ENCODE measurements around the gene PLEKHG7. TPM values are rescaled to one million over a fixed set of nuclear protein-coding genes. Genes with fewer than 3 reads are reported as not detected.

PLEKHG7 gene
- total and polyA plus RNA-seq, 2 experiments from 2014 or later, result not detected

GRCh38 chr12:92701441-92701840 lies 1.3 kb upstream of the PLEKHG7 start:
- no peak overlapping the region for H3K9ac ChIP-seq
- WGBS, 2 experiments (ENCODE audit: low coverage in 1 of 2, low lambda C conversion rate in 2 of 2, missing lambda C conversion rate in 2 of 2), result 87 to 92% methylated on average over 1 of the region's 1 CpG
- TF ChIP-seq EZH2 (IDR thresholded peaks at IDR 0.05; ENCODE audit: insufficient read depth, poor library complexity, severe bottlenecking), result no peak
- no peak for TF ChIP-seq EZH2phosphoT487 (IDR thresholded peaks at IDR 0.05; ENCODE audit: insufficient read depth, low read depth)

GRCh38 chr12:92703786-92704185 lies 997 bp downstream of the PLEKHG7 start:
- H3K27ac ChIP-seq, result no peak overlapping the region
- in situ Hi-C loops (cut with MboI), result no loop called here
- WGBS, 2 experiments (ENCODE audit: low coverage in 1 of 2, low lambda C conversion rate in 2 of 2, missing lambda C conversion rate in 2 of 2), result 51 to 55% methylated on average over 4 of the region's 4 CpGs
- H3K4me1 ChIP-seq (ENCODE audit: insufficient read depth), result no peaks in the 10 kb centered on the region
- H3K79me2 ChIP-seq (ENCODE audit: insufficient read depth), result no peaks in the 10 kb centered on the region
- H3K36me3 ChIP-seq (ENCODE audit: low read depth), result no peaks in the 10 kb centered on the region
- no peak overlapping the region for H3K9ac ChIP-seq
- 0 out of 2 replicates have a peak, but pooled peaks cover 4% of the 10 kb centered on the region for H3K27me3 ChIP-seq (replicated peaks; ENCODE audit: insufficient read depth)
- no peak for TF ChIP-seq EZH2 (IDR thresholded peaks at IDR 0.05; ENCODE audit: insufficient read depth, poor library complexity, severe bottlenecking)
- TF ChIP-seq EZH2phosphoT487 (IDR thresholded peaks at IDR 0.05; ENCODE audit: insufficient read depth, low read depth), result no peak
- H4K20me1 ChIP-seq (ENCODE audit: insufficient read depth), result no peaks in the 10 kb centered on the region
- H2AFZ ChIP-seq, result no peak overlapping the region
- no peaks in the 10 kb centered on the region for H3F3A ChIP-seq (ENCODE audit: insufficient read depth)
- H3K9me3 ChIP-seq (ENCODE audit: low read depth), result no peaks in the 10 kb centered on the region
- H3K4me2 ChIP-seq (ENCODE audit: unreplicated experiment), result no peak overlapping the region
- no peak overlapping the region for H3K4me3 ChIP-seq
- H3K9me2 ChIP-seq (ENCODE audit: insufficient read depth), result no peaks in the 10 kb centered on the region
- DNase-seq, result no peak

More at GRCh38 chr12:92701441-92701840, 1.3 kb upstream of the PLEKHG7 start:
- no peaks in the 10 kb centered on the region for H4K20me1 ChIP-seq (ENCODE audit: insufficient read depth)
- no peaks in the 10 kb centered on the region; the same call in 1 of the 2 replicates for H3K4me1 ChIP-seq (ENCODE audit: insufficient read depth)
- H3K9me3 ChIP-seq (ENCODE audit: low read depth), result no peaks in the 10 kb centered on the region
- no peaks in the 10 kb centered on the region for H3K9me2 ChIP-seq (ENCODE audit: insufficient read depth)
- H3K79me2 ChIP-seq (ENCODE audit: insufficient read depth), result no peaks in the 10 kb centered on the region
- no peak overlapping the region for H2AFZ ChIP-seq
- H3K27ac ChIP-seq, result no peak overlapping the region
- peak; percentile 16 for DNase-seq
- in situ Hi-C loops (cut with MboI), result no loop called here
- no peak overlapping the region for H3K4me2 ChIP-seq (ENCODE audit: unreplicated experiment)
- no peaks in the 10 kb centered on the region for H3K27me3 ChIP-seq (replicated peaks; ENCODE audit: insufficient read depth)
- no peaks in the 10 kb centered on the region for H3F3A ChIP-seq (ENCODE audit: insufficient read depth)
- H3K4me3 ChIP-seq, result no peak overlapping the region
- no peaks in the 10 kb centered on the region for H3K36me3 ChIP-seq (ENCODE audit: low read depth)

GRCh38 chr12:92706594-92706993 lies 3.8 kb downstream of the PLEKHG7 start:
- no peak for DNase-seq
- H2AFZ ChIP-seq, result no peak overlapping the region
- H3K27me3 ChIP-seq (replicated peaks; ENCODE audit: insufficient read depth), result 0 out of 2 replicates have a peak, but pooled peaks cover 4% of the 10 kb centered on the region
- H3K4me2 ChIP-seq (ENCODE audit: unreplicated experiment), result no peak overlapping the region
- H3K79me2 ChIP-seq (ENCODE audit: insufficient read depth), result no peaks in the 10 kb centered on the region
- TF ChIP-seq EZH2phosphoT487 (IDR thresholded peaks at IDR 0.05; ENCODE audit: insufficient read depth, low read depth) (no peak), EZH2 (IDR thresholded peaks at IDR 0.05; ENCODE audit: insufficient read depth, poor library complexity, severe bottlenecking) (no peak)
- H3K9me2 ChIP-seq (ENCODE audit: insufficient read depth), result no peaks in the 10 kb centered on the region
- H3K9ac ChIP-seq, result no peak overlapping the region
- 74 to 80% methylated on average over 7 of the region's 7 CpGs for WGBS, 2 experiments (ENCODE audit: low coverage in 1 of 2, low lambda C conversion rate in 2 of 2, missing lambda C conversion rate in 2 of 2)
- H3F3A ChIP-seq (ENCODE audit: insufficient read depth), result no peaks in the 10 kb centered on the region
- H3K4me3 ChIP-seq, result no peak overlapping the region
- no peaks in the 10 kb centered on the region for H3K4me1 ChIP-seq (ENCODE audit: insufficient read depth)
- no peaks in the 10 kb centered on the region for H4K20me1 ChIP-seq (ENCODE audit: insufficient read depth)
- in situ Hi-C loops (cut with MboI), result no loop called here
- H3K36me3 ChIP-seq (ENCODE audit: low read depth), result no peaks in the 10 kb centered on the region
- no peak overlapping the region for H3K27ac ChIP-seq
- H3K9me3 ChIP-seq (ENCODE audit: low read depth), result no peaks in the 10 kb centered on the region

- H3K79me2 ChIP-seq (ENCODE audit: insufficient read depth), result no peaks in the 10 kb centered on the region
- no peaks in the 10 kb centered on the region for H3F3A ChIP-seq (ENCODE audit: insufficient read depth)
- TF ChIP-seq EZH2 (IDR thresholded peaks at IDR 0.05; ENCODE audit: insufficient read depth, poor library complexity, severe bottlenecking) (no peak), EZH2phosphoT487 (IDR thresholded peaks at IDR 0.05; ENCODE audit: insufficient read depth, low read depth) (no peak)
- H3K4me2 ChIP-seq (ENCODE audit: unreplicated experiment), result no peak overlapping the region
- H3K4me3 ChIP-seq, result no peak overlapping the region
- in situ Hi-C loops (cut with MboI), result no loop called here
- no peaks in the 10 kb centered on the region for H3K9me3 ChIP-seq (ENCODE audit: low read depth)
- H3K9me2 ChIP-seq (ENCODE audit: insufficient read depth), result no peaks in the 10 kb centered on the region
- no peaks in the 10 kb centered on the region for H4K20me1 ChIP-seq (ENCODE audit: insufficient read depth)
- DNase-seq, result no peak
- H3K27ac ChIP-seq, result no peak overlapping the region
- no peak overlapping the region for H2AFZ ChIP-seq
- WGBS, 2 experiments (ENCODE audit: low coverage in 1 of 2, low lambda C conversion rate in 2 of 2, missing lambda C conversion rate in 2 of 2), result 33 to 36% methylated on average over 1 of the region's 1 CpG
- no peaks in the 10 kb centered on the region for H3K36me3 ChIP-seq (ENCODE audit: low read depth)
- H3K9ac ChIP-seq, result no peak overlapping the region
- H3K27me3 ChIP-seq (replicated peaks; ENCODE audit: insufficient read depth), result 0 out of 2 replicates have a peak, but pooled peaks cover 4% of the 10 kb centered on the region
- H3K4me1 ChIP-seq (ENCODE audit: insufficient read depth), result no peaks in the 10 kb centered on the region
Observed at GRCh38 chr12:92707926-92708325, 5.1 kb downstream of the PLEKHG7 start.

GRCh38 chr12:92715625-92716024 lies 12.8 kb downstream of the PLEKHG7 start:
- whole genome bisulfite sequencing, 2 experiments (ENCODE audit: low coverage in 1 of 2, low lambda C conversion rate in 2 of 2, missing lambda C conversion rate in 2 of 2), result 42 to 45% methylated on average over 1 of the region's 1 CpG
- Histone ChIP-seq H3K79me2 (ENCODE audit: insufficient read depth) (no peaks in the 10 kb centered on the region), H3K36me3 (ENCODE audit: low read depth) (no peaks in the 10 kb centered on the region), H3K4me2 (ENCODE audit: unreplicated experiment) (no peak overlapping the region), H2AFZ (no peak overlapping the region), H3K4me3 (no peak overlapping the region), H3K27ac (no peak overlapping the region), H3K9me2 (ENCODE audit: insufficient read depth) (no peaks in the 10 kb centered on the region), H3K9ac (no peak overlapping the region), H3K4me1 (ENCODE audit: insufficient read depth) (peaks cover 11% of the 10 kb centered on the region), H4K20me1 (ENCODE audit: insufficient read depth) (no peaks in the 10 kb centered on the region), H3F3A (ENCODE audit: insufficient read depth) (peaks cover 12% of the 10 kb centered on the region; the same call in 1 of the 2 replicates), H3K9me3 (ENCODE audit: low read depth) (no peaks in the 10 kb centered on the region), H3K27me3 (replicated peaks; ENCODE audit: insufficient read depth) (no peaks in the 10 kb centered on the region)
- in situ Hi-C loops (cut with MboI), result no loop called here
- no peak for DNase-seq
- TF ChIP-seq EZH2 (IDR thresholded peaks at IDR 0.05; ENCODE audit: insufficient read depth, poor library complexity, severe bottlenecking) (no peak), EZH2phosphoT487 (IDR thresholded peaks at IDR 0.05; ENCODE audit: insufficient read depth, low read depth) (no peak)

Measured in GM23248 (cell line).